Lower lobe of right lung (tissue), 2 donors: ENCODE data around the gene IGFBP4. TPM values are rescaled to one million over a fixed set of nuclear protein-coding genes. Genes with fewer than 3 reads are reported as not detected.

ENCODE experiments used
- ATAC-seq, 2 donors: fragments of 200-7000 bp; cut with Tn5 transposase; one replicate each; pipeline ENCODE4 v1.9.1; 2020 to 2022; ENCODE audit warnings: mild to moderate bottlenecking in 2 of 2, moderate library complexity in 2 of 2
- DNase-seq: peaks from one replicate; pipeline ENCODE4 v3.0.0-alpha.2; 2020
- H3K27ac ChIP-seq: fragments of 200-600 bp; one replicate; pipeline ENCODE4 v1.8.0; 2022
- H3K27me3 ChIP-seq: fragments of 200-600 bp; one replicate; pipeline ENCODE4 v1.8.0; 2022; ENCODE audit warnings: low read depth
- H3K36me3 ChIP-seq: fragments of 200-600 bp; one replicate; pipeline ENCODE4 v1.8.0; 2022; ENCODE audit warnings: mild to moderate bottlenecking
- H3K4me1 ChIP-seq: fragments of 200-600 bp; one replicate; pipeline ENCODE4 v1.8.0; 2022
- H3K4me3 ChIP-seq: fragments of 200-600 bp; one replicate; pipeline ENCODE4 v1.8.0; 2022; ENCODE audit warnings: mild to moderate bottlenecking
- H3K9me3 ChIP-seq: fragments of 200-600 bp; one replicate; pipeline ENCODE4 v1.8.0; 2022
- CTCF ChIP-seq: fragments of 200-600 bp; IDR thresholded peaks from one replicate; pipeline ENCODE4 v1.8.0; 2022; ENCODE audit warnings: antibody characterized with exemption, mild to moderate bottlenecking
- intact Hi-C: fragments of 100-400 bp; cut with DNase I; formaldehyde crosslinking; loops from one replicate; pipeline ENCODE4 v1.11.0; 2022
- total RNA-seq: library from RNA; stranded (reverse); fragmentation: NEBNext Ultra II Directional; extraction: Animal tissue kit (Norgen Biotek cat#: 25700); gene quantifications from one replicate; pipeline ENCODE4 v1.2.1, GENCODE V29; 2021
- donor health status: DM: no; HTN: yes; CAD: no; lungs with severe emphysema.

The IGFBP4 gene
- total RNA-seq, 1 donor from 2014 or later, result 371 TPM

GRCh38 chr17:40443988-40444899, 994 bp downstream of the IGFBP4 start:
- Histone ChIP-seq H3K36me3 (peaks cover 6% of the 10 kb centered on the region), H3K9me3 (no peaks in the 10 kb centered on the region), H3K27ac (peak overlapping the region; percentile 92), H3K27me3 (no peaks in the 10 kb centered on the region), H3K4me3 (peak overlapping the region; percentile 84), H3K4me1 (peaks cover 66% of the 10 kb centered on the region)
- DNase-seq (no peak), ATAC-seq (no peak)
- no peak for TF ChIP-seq CTCF
- intact Hi-C loops, result no loop called here

GRCh38 chr17:40445751-40446468, 2.7 kb downstream of the IGFBP4 start:
- ATAC-seq (no peak), DNase-seq (no peak)
- Histone ChIP-seq H3K27ac (peak overlapping the region; percentile 92), H3K36me3 (peaks cover 6% of the 10 kb centered on the region), H3K27me3 (no peaks in the 10 kb centered on the region), H3K4me3 (peak overlapping the region; percentile 84), H3K9me3 (no peaks in the 10 kb centered on the region), H3K4me1 (peaks cover 82% of the 10 kb centered on the region)
- intact Hi-C loops, result no loop called here
- TF ChIP-seq CTCF, result no peak

GRCh38 chr17:40447148-40447644, 3.9 kb downstream of the IGFBP4 start:
- H3K27ac ChIP-seq, result peak overlapping the region; percentile 92
- no peak for ATAC-seq
- H3K9me3 ChIP-seq, result no peaks in the 10 kb centered on the region
- TF ChIP-seq CTCF, result no peak
- H3K4me3 ChIP-seq, result peak overlapping the region; percentile 84
- no peaks in the 10 kb centered on the region for H3K27me3 ChIP-seq
- peaks cover 88% of the 10 kb centered on the region for H3K4me1 ChIP-seq
- intact Hi-C loops, result no loop called here
- peaks cover 8% of the 10 kb centered on the region for H3K36me3 ChIP-seq
- no peak for DNase-seq

- Histone ChIP-seq H3K9me3 (no peaks in the 10 kb centered on the region), H3K36me3 (peaks cover 14% of the 10 kb centered on the region), H3K4me3 (peak overlapping the region; percentile 84), H3K27me3 (no peaks in the 10 kb centered on the region), H3K27ac (peak overlapping the region; percentile 63), H3K4me1 (peaks cover 88% of the 10 kb centered on the region)
- intact Hi-C loops, result no loop called here
- DNase-seq (no peak), ATAC-seq (no peak)
- no peak for TF ChIP-seq CTCF
These were observed 4.6 kb downstream of the IGFBP4 start for GRCh38 chr17:40447806-40448205.

- DNase-seq, result no peak
- Histone ChIP-seq H3K27ac (peak overlapping the region; percentile 63), H3K4me3 (peak overlapping the region; percentile 84), H3K9me3 (no peaks in the 10 kb centered on the region), H3K27me3 (no peaks in the 10 kb centered on the region), H3K36me3 (peaks cover 19% of the 10 kb centered on the region), H3K4me1 (peaks cover 90% of the 10 kb centered on the region)
- ATAC-seq, result no peak
- TF ChIP-seq CTCF, result no peak
- intact Hi-C loops, result no loop called here
These were observed 5.0 kb downstream of the IGFBP4 start for GRCh38 chr17:40448213-40448638.
